ENCODE data around the gene SATL1.

DNA sequence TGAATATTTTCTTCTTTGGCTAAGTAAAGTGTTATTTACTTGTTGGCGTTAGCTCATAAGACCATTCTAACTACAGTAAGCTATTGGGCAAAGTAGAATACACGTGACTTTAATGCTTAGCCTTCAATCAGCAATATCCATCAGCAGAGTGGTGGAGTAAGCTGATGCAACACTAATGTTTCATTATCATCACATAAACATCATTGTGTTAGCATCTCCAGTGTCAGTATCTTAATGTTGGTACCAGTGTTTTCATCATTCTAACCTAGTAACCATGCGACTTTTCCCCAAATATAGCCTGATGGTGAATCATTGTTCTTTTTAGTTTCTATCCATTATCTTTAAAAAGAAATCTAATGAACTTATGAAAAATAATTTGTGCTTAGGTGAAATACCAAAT lies 191.4 kb downstream of the SATL1 start:
- TF ChIP-seq SIN3A (IDR thresholded peaks at IDR 0.05; ENCODE audit: low read depth): no peak
- TF ChIP-seq, protein P1, sequence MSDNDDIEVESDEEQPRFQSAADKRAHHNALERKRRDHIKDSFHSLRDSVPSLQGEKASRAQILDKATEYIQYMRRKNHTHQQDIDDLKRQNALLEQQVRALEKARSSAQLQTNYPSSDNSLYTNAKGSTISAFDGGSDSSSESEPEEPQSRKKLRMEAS (IDR thresholded peaks at IDR 0.05): no peak
- TF ChIP-seq, protein P2, sequence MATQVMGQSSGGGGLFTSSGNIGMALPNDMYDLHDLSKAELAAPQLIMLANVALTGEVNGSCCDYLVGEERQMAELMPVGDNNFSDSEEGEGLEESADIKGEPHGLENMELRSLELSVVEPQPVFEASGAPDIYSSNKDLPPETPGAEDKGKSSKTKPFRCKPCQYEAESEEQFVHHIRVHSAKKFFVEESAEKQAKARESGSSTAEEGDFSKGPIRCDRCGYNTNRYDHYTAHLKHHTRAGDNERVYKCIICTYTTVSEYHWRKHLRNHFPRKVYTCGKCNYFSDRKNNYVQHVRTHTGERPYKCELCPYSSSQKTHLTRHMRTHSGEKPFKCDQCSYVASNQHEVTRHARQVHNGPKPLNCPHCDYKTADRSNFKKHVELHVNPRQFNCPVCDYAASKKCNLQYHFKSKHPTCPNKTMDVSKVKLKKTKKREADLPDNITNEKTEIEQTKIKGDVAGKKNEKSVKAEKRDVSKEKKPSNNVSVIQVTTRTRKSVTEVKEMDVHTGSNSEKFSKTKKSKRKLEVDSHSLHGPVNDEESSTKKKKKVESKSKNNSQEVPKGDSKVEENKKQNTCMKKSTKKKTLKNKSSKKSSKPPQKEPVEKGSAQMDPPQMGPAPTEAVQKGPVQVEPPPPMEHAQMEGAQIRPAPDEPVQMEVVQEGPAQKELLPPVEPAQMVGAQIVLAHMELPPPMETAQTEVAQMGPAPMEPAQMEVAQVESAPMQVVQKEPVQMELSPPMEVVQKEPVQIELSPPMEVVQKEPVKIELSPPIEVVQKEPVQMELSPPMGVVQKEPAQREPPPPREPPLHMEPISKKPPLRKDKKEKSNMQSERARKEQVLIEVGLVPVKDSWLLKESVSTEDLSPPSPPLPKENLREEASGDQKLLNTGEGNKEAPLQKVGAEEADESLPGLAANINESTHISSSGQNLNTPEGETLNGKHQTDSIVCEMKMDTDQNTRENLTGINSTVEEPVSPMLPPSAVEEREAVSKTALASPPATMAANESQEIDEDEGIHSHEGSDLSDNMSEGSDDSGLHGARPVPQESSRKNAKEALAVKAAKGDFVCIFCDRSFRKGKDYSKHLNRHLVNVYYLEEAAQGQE (IDR thresholded peaks at IDR 0.05; ENCODE audit: low read depth): no peak
- TF ChIP-seq POLR2AphosphoS5 (IDR thresholded peaks at IDR 0.05; ENCODE audit: low read depth, low read length): no peak
- TF ChIP-seq, protein P3, sequence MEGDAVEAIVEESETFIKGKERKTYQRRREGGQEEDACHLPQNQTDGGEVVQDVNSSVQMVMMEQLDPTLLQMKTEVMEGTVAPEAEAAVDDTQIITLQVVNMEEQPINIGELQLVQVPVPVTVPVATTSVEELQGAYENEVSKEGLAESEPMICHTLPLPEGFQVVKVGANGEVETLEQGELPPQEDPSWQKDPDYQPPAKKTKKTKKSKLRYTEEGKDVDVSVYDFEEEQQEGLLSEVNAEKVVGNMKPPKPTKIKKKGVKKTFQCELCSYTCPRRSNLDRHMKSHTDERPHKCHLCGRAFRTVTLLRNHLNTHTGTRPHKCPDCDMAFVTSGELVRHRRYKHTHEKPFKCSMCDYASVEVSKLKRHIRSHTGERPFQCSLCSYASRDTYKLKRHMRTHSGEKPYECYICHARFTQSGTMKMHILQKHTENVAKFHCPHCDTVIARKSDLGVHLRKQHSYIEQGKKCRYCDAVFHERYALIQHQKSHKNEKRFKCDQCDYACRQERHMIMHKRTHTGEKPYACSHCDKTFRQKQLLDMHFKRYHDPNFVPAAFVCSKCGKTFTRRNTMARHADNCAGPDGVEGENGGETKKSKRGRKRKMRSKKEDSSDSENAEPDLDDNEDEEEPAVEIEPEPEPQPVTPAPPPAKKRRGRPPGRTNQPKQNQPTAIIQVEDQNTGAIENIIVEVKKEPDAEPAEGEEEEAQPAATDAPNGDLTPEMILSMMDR (IDR thresholded peaks at IDR 0.05 in 2 of 3, conservative IDR thresholded peaks at IDR 0.05 in 1 of 3; ENCODE audit: borderline replicate concordance in 1 of 3, insufficient read depth in 1 of 3, low read depth in 2 of 3, low read length in 2 of 3): no peak
- TF ChIP-seq EZH2 (IDR thresholded peaks at IDR 0.05): no peak
- TF ChIP-seq ZNF274 (IDR thresholded peaks at IDR 0.05; ENCODE audit: low read depth, low read length): no peak
- no peak for TF ChIP-seq POLR2A (IDR thresholded peaks at IDR 0.05; ENCODE audit: borderline replicate concordance, extremely low read depth, insufficient read depth, insufficient read length)
- TF ChIP-seq, protein P4, sequence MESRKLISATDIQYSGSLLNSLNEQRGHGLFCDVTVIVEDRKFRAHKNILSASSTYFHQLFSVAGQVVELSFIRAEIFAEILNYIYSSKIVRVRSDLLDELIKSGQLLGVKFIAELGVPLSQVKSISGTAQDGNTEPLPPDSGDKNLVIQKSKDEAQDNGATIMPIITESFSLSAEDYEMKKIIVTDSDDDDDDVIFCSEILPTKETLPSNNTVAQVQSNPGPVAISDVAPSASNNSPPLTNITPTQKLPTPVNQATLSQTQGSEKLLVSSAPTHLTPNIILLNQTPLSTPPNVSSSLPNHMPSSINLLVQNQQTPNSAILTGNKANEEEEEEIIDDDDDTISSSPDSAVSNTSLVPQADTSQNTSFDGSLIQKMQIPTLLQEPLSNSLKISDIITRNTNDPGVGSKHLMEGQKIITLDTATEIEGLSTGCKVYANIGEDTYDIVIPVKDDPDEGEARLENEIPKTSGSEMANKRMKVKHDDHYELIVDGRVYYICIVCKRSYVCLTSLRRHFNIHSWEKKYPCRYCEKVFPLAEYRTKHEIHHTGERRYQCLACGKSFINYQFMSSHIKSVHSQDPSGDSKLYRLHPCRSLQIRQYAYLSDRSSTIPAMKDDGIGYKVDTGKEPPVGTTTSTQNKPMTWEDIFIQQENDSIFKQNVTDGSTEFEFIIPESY (IDR thresholded peaks at IDR 0.05; ENCODE audit: extremely low read depth, insufficient replicate concordance, low read length): no peak
- TF ChIP-seq JUND (IDR thresholded peaks at IDR 0.05): no peak
- no peak for TF ChIP-seq SP1 (IDR thresholded peaks at IDR 0.05; ENCODE audit: low read depth)
- no peak for TF ChIP-seq EZH2phosphoT487 (IDR thresholded peaks at IDR 0.05; ENCODE audit: borderline replicate concordance)
- TF ChIP-seq YY1 (IDR thresholded peaks at IDR 0.05; ENCODE audit: extremely low read depth, insufficient replicate concordance, low read depth, low read length): no peak

Data from HCT116 (cell line).